Glutamatergic neuron (in vitro differentiated cells): ENCODE results near the gene TRIM47. TPM values are rescaled to one million over a fixed set of nuclear protein-coding genes. Genes with fewer than 3 reads are reported as not detected.

Experiments
- DNase-seq: peaks from one replicate; pipeline ENCODE4 v3.0.0; 2022
- H3K27ac Mint-ChIP-seq: one replicate; pipeline ENCODE4 v1.8.0; 2020; ENCODE audit warnings: mild to moderate bottlenecking, mixed read lengths, inconsistent platforms; ENCODE audit not compliant: unreplicated experiment
- H3K27me3 Mint-ChIP-seq: one replicate; pipeline ENCODE4 v1.8.0; 2020; ENCODE audit warnings: mild to moderate bottlenecking, moderate library complexity, mixed read lengths, inconsistent platforms; ENCODE audit not compliant: unreplicated experiment
- H3K36me3 Mint-ChIP-seq: one replicate; pipeline ENCODE4 v1.8.0; 2020; ENCODE audit warnings: mild to moderate bottlenecking, mixed read lengths, inconsistent platforms; ENCODE audit not compliant: unreplicated experiment
- H3K4me1 Mint-ChIP-seq: one replicate; pipeline ENCODE4 v1.8.0; 2020; ENCODE audit warnings: mild to moderate bottlenecking, low read depth, mixed read lengths, inconsistent platforms; ENCODE audit not compliant: unreplicated experiment
- H3K4me3 Mint-ChIP-seq: one replicate; pipeline ENCODE4 v1.8.0; 2020; ENCODE audit warnings: mild to moderate bottlenecking, mixed read lengths, inconsistent platforms; ENCODE audit not compliant: unreplicated experiment
- H3K9me3 Mint-ChIP-seq: one replicate; pipeline ENCODE4 v1.8.0; 2020; ENCODE audit warnings: mild to moderate bottlenecking, moderate library complexity, mixed read lengths, inconsistent platforms; ENCODE audit not compliant: unreplicated experiment
- total RNA-seq: library from RNA; stranded (reverse); fragmentation: NEBNext Ultra II Directional; extraction: Animal tissue kit (Norgen Biotek cat#: 25700); gene quantifications from one replicate; pipeline ENCODE4 v1.2.1, GENCODE V29; 2021; ENCODE audit not compliant: unreplicated experiment
- TF ChIP-seq, protein P1 (sequence below): fragments of 200-600 bp; sonication (generic); IDR thresholded peaks from one replicate; pipeline ENCODE4 v1.5.0; 2021; ENCODE audit not compliant: partially characterized antibody, unreplicated experiment

The TRIM47 gene
- total RNA-seq, 1 donor from 2014 or later: 2.1 TPM

DNA sequence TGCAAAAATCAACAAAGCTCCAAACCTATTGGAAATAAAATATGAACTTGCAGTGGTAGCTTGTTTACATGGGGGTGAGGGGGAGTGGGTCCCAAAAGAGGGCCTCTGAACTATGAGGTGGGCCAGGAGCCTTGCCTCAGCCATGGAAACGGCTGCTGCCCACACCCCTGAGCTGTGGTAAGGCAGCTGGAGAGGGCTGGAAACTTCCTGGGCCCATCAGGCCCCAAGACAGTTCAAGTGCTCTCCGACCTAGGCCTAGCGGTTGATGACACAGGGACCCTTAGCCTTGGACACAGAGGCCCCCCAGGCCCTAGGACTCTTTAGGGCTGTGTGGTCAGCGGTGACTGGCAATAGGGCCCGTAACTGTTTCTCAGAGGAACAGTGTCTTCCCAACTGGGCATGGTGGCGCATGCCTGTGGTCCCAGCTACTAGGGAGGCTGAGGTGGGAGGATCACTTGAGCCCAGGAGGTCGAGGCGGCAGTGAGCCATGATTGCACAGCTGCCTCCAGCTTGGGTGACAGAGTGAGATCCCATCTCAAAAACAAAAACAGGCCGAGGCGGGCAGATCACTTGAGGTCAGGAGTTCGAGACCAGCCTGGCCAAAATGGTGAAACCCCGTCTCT is 52.5 kb downstream of the TRIM47 start:
- no peak for DNase-seq
- Mint-ChIP-seq H3K4me1 (peaks cover 28% of the 10 kb centered on the region), H3K27me3 (peaks cover 9% of the 10 kb centered on the region), H3K4me3 (no peak overlapping the region), H3K9me3 (peaks cover 11% of the 10 kb centered on the region), H3K36me3 (no peaks in the 10 kb centered on the region), H3K27ac (no peak overlapping the region)
- TF ChIP-seq, protein P1, sequence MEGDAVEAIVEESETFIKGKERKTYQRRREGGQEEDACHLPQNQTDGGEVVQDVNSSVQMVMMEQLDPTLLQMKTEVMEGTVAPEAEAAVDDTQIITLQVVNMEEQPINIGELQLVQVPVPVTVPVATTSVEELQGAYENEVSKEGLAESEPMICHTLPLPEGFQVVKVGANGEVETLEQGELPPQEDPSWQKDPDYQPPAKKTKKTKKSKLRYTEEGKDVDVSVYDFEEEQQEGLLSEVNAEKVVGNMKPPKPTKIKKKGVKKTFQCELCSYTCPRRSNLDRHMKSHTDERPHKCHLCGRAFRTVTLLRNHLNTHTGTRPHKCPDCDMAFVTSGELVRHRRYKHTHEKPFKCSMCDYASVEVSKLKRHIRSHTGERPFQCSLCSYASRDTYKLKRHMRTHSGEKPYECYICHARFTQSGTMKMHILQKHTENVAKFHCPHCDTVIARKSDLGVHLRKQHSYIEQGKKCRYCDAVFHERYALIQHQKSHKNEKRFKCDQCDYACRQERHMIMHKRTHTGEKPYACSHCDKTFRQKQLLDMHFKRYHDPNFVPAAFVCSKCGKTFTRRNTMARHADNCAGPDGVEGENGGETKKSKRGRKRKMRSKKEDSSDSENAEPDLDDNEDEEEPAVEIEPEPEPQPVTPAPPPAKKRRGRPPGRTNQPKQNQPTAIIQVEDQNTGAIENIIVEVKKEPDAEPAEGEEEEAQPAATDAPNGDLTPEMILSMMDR: no peak

- peaks cover 9% of the 10 kb centered on the region for H3K27me3 Mint-ChIP-seq
- H3K4me3 Mint-ChIP-seq: no peak overlapping the region
- H3K27ac Mint-ChIP-seq: no peak overlapping the region
- no peaks in the 10 kb centered on the region for H3K36me3 Mint-ChIP-seq
- peak; percentile 25 for DNase-seq
- peaks cover 14% of the 10 kb centered on the region for H3K9me3 Mint-ChIP-seq
- peaks cover 31% of the 10 kb centered on the region for H3K4me1 Mint-ChIP-seq
- TF ChIP-seq, protein P1: no peak
Measured at GRCh38 chr17:75825149-75825552, 53.2 kb downstream of the TRIM47 start.

DNA sequence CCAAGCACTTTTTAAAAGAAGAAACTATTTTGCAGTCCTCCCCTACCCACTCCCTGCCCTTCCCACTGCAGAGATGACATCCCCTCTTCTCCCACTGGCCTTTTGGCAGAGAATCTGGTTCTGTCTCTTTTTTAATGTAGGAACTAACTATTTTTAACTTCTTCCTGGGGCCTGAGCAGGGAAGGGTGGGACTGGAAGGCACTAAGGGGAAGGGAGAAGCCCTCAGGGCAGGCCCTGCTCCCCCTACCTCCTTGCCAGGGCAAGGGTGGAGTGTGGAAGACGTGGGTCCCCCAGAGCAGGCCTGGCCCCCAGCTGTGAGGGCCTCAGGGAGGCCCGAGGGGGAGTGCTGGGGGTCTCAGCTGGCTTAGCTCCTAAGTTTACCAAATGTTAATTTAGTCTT is 53.7 kb downstream of the TRIM47 start:
- H3K4me1 Mint-ChIP-seq: peaks cover 31% of the 10 kb centered on the region
- H3K36me3 Mint-ChIP-seq: no peaks in the 10 kb centered on the region
- TF ChIP-seq, protein P1: no peak
- H3K9me3 Mint-ChIP-seq: peaks cover 14% of the 10 kb centered on the region
- peaks cover 12% of the 10 kb centered on the region for H3K27me3 Mint-ChIP-seq
- H3K27ac Mint-ChIP-seq: no peak overlapping the region
- peak; percentile 13 for DNase-seq
- H3K4me3 Mint-ChIP-seq: no peak overlapping the region

Other genes with a start within 250 kb of the TRIM47 start
- 0.20 TPM for gene SMIM5, start 245.1 kb downstream of the TRIM47 start, total RNA-seq
- gene RECQL5, start 211.4 kb downstream of the TRIM47 start, total RNA-seq: 49.8 TPM
- 115 TPM for gene SAP30BP, start 211.2 kb downstream of the TRIM47 start, total RNA-seq
- not detected for gene ITGB4, start 157.1 kb downstream of the TRIM47 start, total RNA-seq
- gene GALK1, start 113.4 kb downstream of the TRIM47 start, total RNA-seq: 18.2 TPM
- 65.5 TPM for gene UNK, start 93.8 kb downstream of the TRIM47 start, total RNA-seq
- 2.4 TPM for gene UNC13D, start 34.2 kb downstream of the TRIM47 start, total RNA-seq
- gene WBP2, start 23.2 kb downstream of the TRIM47 start, total RNA-seq: 111 TPM
- gene TRIM65, start 18.4 kb upstream of the TRIM47 start, total RNA-seq: 24.3 TPM
- gene MRPL38, start 26.3 kb upstream of the TRIM47 start, total RNA-seq: 133 TPM
- 110 TPM for gene FBF1, start 62.5 kb upstream of the TRIM47 start, total RNA-seq
- gene ACOX1, start 100.6 kb upstream of the TRIM47 start, total RNA-seq: 52.9 TPM
- 8.5 TPM for gene TEN1, start 100.7 kb upstream of the TRIM47 start, total RNA-seq
- gene CDK3, start 122.3 kb upstream of the TRIM47 start, total RNA-seq: 7.1 TPM
- gene EVPL, start 148.7 kb upstream of the TRIM47 start, total RNA-seq: not detected
- 48.4 TPM for gene SRP68, start 193.9 kb upstream of the TRIM47 start, total RNA-seq
- gene GALR2, start 196.2 kb upstream of the TRIM47 start, total RNA-seq: 3.3 TPM
- gene ZACN, start 200.6 kb upstream of the TRIM47 start, total RNA-seq: 1.9 TPM
- gene EXOC7, start 225.2 kb upstream of the TRIM47 start, total RNA-seq: 249 TPM